Iris pigment epithelial cell (primary cell): ENCODE data around the gene MVB12B.

Experiments
- DNase-seq: peaks from one replicate; pipeline ENCODE4 v3.0.0-alpha.2; 2011; ENCODE audit warnings: low read depth

The MVB12B gene

DNA sequence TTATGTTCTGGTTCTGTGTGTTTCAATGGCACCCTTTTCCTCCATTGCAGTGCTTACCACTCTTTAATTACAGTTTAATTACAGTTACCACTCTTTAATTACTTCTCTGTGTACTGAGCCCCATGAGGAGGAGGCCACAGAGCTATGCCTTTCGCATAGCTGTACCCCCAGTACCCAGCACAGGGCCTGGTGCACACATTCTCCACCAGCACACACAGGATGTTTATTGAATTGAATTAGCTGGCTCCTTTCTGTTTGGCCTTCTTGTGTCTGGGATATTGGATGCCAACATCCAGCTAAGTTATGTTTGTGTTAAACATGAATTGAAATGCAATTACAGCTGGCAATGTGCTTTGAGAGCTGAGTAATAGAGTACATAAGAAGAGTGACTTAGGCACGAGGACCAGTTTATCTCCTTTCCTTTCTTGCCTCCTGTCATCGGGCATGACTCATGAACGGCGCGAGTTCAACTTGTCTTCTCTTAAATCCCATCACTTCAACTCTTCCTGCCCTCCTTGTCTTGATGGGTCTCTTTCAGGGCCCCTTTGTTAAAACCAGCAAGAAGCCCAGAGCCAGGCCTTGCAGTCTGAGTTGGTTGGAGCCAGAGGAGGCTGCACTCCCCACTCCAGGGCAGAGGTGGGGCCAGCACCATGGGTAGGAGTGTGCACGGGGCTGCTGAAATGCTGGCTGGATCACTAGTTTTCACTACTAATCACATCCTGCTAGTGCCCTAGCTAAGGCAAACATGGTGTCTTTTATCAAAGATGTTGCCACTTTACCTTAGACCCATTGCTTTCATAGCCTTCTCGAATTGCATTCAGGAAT, 37.4 kb downstream of the MVB12B start:
- DNase-seq: no peak

DNA sequence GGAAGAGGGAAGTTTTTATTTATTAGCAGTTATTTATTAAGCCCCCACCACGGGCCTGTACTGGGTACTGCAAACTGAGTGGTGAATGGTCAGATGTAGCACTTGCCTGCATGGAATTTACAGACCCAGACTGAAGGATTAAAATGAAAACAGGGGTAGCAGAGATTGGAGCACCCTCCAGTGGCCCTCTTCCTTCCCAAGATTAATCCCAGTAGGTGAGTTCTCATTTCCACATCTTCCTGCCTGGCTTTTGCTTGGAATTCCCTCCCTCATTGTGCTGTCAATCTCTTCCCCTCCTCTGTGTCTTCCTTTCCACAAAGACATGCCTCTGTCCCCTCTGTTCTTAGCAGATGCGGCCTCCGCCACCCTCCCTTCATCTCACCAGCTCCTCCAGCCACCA, 39.2 kb downstream of the MVB12B start:
- no peak for DNase-seq

DNA sequence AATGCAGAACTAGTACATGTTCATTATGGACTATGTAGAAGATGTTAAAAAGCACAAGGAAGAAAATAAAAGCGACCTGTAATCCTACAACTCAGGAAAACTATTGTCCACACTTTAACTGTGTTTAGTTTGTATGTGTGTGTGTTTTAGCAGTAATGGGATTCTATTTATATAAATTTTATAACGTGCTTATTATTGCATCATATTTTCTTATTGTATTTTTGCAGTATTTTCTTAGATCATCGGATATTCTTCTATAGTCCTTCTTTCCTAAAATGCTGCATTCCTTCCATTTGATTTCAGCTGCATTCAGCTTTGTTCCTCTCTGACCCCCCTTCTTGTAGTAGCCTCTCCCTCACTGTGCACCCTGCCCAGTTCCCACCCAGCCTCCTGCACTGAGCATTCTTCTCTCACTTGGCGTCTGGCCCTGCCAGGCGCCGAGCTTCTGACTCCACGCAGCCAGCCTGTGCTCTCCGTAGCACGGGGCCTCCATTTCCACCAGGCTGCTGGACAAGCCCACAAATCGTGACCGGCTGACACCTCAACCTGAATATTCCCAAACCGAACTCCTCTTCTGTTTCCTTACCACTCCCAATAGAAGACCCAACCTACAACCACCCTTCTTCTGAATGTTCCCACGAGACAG, 39.9 kb downstream of the MVB12B start:
- no peak for DNase-seq

DNA sequence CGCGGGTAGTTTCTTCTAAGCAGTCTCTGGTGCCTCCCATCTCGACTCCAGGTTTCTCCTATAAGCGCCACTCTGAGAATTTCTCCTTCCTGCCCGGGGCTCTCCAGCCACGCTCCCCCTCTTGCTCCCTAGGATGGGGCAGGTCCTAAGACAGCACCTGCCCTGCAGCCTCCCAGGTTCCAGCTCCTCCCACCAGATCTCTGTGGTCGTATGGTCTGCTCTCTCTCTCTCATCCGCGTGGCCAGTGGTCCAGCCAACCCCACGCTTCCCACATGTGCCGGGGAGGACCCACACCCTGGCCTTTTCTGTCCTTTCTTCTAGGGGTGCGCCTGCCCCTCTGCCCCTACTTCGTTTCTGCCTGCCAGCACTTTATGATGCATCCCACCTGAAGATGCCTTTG, 40.5 kb downstream of the MVB12B start:
- no peak for DNase-seq

DNA sequence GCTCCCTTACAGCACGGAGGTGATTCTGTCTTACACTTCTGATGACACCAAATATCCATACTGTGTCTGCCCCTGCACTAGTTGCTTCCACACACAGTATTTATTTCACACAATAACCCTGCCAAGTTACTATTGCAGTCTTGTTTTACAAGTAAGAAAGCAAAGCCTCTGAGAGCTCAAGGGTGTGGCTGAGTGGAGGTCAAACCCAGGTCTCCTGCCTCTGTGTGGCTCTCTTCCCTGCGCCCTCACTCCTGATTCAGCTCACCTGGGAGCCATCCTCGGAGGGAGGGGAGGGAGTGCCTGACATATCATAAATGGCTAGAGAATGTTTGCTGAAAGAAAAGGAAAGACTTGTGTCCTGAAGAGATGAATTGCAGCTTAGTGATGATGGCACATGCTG, 41.0 kb downstream of the MVB12B start:
- DNase-seq: no peak

DNA sequence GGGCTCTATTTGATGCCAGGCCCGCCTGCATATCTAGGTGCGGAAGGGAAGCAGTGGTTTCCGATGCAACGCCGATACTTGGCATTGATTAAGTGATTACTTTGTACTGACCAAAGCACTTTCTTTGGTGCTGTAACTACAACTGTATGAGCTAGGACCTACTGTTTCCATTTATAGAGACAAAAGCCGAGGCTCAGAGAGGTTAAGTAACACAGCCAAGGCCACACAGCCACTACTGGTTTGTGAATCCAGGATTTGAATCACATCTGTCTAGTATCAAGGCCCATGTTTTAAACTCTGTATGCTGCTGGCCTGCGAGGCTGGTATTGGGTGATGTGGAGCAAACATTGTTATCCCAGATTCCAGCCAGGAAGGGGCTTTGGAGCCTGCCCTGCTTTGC, 41.4 kb downstream of the MVB12B start:
- no peak for DNase-seq

DNA sequence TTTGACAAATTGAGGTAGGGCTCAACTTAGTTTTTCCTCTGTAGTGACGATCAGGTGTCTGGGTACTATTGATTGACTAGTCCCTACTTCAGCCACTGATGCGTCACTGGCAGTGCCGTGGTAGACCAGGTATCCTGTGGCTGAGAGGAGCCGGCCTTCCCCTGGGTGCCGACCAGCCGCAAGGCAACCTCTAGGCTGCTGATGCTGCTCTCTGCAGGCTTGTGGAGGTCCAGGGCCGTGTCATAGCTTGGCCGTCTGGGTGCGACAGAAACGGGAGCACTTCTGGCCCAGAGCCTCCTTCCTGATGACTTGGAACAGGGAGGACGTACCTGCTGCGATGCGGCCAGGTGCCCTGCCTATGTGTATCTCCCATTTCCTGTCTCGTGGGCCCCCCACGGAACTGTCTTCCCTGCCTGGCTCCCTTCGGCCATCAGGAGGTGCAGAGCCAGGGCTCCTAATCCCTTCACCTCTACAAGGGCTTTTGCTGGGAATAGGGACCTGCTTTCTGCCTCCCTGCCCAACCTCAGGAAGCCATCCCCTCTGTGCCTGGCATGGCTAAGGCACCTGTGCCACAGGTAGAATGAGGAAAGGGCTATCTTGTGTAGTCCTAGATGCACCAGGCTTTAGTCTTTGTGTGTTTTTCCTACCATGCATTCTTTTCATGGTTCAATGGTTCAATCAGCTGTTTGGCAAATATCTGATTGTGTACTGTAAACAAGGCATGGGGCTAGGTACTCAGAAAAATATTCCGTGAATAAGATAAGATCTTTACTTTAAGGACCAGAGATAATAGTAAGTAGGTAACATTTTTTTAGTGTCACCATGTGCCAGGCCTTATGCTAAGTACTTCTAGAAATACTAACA, 44.6 kb downstream of the MVB12B start:
- DNase-seq: no peak

DNA sequence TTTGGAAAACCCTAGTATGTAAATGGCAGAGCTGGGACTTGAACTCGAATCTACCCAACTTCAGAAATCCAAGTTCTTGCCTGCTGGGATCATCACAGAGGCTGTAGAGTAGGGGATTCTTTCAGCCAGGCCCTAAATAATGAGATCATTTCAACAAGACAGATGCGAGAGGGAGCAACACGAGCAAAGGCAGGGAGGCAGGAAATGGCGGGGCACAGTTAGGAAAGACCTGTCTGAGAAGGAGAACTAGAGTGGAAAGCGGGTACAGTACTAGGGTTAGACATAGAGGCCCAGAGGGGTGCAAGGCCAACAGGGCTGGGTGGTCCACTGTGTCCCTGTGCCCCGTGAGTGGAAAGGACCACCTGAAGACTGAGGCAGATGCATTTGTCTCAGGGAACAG, 46.1 kb downstream of the MVB12B start:
- DNase-seq: no peak

DNA sequence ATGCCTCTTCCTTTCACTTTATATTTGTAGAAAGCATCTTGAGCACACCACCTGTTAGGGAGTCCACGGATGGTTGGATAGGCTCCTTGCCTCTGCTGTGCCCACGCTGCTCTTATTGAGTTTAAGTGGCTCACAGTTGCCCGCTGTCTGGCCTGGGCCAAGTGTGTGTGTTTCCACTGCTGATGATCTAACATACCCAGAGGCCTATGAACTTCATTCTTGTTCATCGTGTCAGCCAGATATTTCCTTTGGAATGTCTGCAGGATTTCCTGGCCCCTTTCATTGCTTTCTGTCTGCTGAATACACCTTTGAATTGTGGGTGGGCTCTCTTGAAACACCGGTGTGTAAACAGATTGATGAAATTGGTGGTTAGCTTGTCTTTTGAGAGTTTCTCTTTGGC, 46.6 kb downstream of the MVB12B start:
- DNase-seq: peak; percentile 57

DNA sequence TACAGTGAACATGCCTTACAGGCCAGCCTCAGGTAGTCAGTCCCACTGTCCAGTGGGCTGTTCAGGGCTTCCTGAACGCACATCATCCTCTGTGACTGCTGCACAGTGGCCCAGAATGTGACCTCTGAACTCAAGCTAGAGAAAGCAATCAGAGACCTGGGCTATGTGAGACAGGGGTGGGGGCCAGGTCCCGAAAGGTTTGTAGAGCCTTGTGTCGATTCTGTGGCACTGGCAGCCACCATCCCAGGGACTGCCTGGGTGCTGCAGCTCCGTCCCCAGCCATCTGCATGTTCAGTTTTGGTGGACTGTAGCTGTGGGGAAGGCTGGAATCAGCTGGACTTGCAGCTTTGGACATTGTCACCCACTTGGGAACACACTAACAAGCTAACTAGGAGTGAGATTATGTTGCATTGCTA, 47.7 kb downstream of the MVB12B start:
- DNase-seq: no peak

DNA sequence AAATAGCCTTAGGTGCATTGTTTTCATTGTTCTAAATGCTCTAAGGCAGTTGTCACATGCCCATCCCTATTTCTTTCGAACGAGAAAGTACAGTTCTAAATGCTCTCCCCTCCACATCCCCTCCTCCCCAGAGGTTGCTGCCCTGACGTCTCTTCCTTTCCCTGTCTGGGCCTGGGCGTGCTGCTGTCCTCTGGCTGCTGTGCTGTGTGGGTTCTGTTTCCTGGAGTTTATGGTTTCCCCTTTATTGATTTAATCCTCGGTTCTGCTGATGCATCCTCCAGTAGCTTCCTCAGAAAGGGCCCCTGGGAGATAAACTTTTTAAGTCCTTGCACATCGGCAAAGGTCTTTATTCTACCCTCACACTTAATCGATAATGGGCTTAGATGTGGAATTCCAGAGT, 48.8 kb downstream of the MVB12B start:
- DNase-seq: peak; percentile 49

DNA sequence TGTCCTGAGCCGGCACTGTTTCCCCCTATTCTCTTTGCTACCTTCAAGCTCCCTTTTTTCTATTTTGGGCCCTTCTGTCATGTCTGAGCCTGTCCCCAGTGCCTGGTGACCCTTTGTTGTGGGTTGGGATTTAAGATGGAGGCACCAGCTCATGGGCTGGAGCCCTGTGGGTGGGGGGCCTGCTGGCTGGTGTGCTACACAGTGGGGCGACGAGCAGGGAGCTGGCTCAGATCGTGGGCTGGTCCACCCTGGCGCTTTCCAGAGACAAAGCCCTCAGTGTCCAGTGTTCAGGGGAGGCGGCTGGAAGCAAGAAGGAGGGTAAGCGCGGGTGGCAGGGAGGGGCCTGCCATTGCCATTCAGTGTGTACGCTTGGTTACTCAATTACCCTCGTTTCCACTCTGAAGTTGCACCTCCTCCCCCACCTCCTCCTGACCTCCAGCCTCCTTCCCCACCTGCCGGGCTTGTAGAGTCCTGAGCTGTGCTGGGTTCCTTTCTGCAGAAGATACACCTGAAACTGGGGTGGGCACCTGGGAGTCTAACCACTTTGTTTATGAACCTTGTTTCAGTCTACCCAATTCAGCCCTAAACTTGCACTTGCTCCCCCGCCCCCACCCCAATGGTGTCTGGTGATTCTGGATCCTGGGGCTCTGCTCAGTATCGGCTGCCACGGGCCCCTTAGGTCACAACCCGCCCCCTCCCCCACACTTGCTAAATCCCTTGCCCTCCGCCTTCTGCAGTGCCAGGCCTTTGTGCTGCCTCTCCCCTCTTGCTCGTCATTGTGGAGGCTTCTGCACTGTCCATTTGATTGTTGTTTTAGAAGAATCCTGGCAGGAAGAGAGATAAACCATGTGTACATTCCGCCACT, 49.9 kb downstream of the MVB12B start:
- no peak for DNase-seq

DNA sequence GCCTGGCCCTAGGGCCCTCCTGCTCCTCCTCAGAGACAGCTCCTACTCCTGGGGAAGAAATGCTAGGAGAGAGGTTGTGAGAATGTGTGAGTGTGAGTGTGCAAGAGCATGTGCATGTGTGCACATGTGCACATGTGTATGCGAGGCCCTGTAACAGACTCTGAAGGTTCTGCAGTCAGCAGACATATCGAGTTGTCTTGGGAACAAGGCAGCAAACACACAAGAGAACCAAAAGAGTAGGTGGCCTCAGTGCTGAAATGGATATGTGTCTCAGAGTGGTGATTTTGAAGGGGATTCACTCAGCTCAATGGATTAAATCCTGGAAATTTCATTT, 50.5 kb downstream of the MVB12B start:
- no peak for DNase-seq

DNA sequence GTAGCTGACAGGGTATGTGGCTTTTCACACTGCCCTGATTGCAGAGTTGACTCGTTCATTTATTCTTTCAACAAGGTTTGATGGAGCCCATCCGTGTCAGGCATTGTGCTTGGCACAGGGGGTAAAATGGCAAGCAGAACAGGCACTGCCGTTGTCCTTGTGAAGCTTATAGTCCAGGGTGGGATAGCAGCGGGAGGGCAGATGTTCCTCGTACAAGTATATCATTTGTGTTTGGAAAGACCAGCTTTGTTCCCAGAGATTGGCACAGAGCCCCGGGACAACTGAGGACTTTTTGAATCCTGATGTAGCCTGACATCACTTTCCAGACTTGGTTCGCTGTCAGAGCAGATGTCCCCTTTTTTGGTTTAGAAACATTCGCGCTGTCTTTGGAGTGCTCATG, 50.9 kb downstream of the MVB12B start:
- no peak for DNase-seq

DNA sequence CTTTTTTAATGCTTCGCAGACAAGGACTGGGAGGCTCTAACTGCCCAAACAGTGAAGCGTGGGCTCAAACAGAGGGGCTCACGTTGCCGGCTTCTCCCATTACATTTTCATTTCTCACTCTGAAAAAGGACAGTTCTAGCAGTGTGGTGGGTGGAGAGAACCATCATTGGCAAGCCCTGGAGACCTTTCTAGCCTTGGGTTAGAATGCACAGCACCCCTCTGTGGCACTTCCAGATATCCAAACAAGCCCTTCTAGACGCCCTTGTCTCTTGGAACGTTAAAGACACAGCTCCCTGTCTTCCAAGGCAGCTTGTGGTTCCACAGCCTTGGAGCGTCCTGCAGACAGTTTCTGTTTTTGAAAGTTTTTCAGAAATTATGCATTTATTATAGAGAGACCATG, 52.1 kb downstream of the MVB12B start:
- no peak for DNase-seq

DNA sequence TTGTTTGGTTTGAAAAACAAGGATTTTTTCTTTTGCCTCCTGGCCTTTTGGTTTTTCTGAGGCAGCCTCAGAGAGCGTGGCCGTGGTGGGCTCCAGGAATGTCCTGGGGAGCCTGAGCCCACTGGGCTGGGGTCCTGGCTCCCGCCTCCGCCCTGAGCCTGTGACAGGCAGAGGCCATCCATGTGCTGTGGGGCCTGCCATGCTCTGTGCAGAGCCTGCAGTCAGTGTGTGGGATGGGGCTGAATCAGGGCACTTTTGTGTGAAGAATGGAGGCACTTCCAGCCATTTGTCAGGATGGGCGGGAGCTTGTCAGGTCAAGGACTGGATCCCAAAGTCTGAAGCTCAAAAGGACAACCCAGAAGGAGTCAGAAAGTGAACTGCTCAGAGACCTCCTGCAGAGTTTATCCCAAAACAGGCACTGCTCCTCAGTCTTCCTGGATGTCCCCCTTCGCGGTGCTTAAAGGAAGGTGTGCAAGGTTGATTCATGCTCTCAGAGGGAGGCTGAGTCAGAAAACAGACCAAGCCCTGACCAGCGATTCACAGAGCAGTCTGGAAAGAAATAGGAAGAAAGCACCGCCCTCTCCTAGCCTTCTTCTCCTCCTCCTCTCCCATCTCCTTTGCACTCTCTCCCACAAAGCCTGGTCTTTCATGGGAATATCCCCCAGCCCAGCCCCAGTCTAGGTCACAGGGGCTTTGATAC, 53.2 kb downstream of the MVB12B start:
- peak; percentile 27 for DNase-seq

DNA sequence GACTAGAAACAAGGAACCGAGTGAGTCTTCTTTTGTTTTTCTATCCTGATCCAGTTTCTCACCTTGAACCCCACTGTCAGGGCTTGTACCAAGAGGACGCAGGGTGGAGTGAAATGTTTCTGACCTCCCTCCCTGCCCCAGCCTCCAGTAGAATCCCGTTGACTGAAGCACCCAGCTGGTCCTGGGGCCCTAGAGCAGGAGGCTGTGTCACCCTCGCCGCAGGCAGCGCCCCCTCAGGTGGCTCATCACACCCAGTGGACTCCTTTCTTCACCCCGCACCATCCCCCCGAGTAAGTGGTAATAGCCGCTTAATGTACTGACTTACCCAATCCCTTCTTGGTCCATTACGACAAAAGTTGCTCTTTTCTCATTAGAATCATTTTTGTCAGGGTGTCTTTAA, 53.8 kb downstream of the MVB12B start:
- no peak for DNase-seq

DNA sequence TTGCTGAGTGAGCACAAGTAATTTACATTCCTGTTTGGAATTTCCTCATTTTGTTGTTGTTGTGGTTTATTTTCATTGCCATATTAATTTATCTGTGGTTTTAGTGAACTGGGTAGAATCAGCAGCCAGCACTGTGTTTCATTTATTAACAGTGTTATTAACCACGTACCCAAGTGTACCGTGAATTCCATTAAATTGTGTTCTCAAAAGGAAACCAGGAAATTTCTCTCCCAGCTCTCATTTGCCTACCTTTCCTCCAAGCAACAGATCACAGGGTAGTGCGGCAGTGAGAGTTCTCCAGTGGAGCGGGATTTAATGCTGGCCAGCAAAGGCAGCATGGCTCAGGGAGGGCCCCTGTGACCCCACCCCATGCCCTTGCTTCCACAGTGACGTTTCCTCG, 54.6 kb downstream of the MVB12B start:
- DNase-seq: no peak

DNA sequence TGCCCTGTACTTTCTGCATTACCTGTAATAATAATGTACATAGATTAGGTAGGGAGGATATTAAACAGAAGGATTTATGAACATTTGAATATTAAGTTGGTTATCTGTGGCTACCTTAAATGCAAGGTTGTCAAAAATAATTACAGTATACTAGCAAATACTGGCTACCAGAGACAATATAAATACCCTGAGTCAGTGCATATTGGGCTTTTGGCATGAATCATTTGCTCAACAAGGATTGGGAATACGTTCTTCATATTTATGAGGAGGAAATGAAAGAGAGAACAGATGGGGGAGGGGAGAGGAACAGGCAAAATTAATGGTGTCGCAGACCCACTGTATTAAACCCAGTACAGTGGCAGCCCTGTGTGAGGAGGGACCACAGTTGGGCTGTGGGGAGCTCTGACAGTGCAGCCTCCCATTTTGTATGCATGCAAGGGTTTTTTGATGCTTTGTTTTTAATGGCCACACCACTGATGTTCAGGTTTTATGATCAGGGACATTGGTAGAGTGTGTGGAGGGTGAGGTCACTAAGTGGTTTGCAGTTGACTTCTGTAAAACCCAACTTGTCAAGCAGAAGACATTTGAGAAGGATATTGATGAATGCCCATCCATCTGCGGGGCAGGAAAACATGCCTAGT, 56.9 kb downstream of the MVB12B start:
- no peak for DNase-seq

DNA sequence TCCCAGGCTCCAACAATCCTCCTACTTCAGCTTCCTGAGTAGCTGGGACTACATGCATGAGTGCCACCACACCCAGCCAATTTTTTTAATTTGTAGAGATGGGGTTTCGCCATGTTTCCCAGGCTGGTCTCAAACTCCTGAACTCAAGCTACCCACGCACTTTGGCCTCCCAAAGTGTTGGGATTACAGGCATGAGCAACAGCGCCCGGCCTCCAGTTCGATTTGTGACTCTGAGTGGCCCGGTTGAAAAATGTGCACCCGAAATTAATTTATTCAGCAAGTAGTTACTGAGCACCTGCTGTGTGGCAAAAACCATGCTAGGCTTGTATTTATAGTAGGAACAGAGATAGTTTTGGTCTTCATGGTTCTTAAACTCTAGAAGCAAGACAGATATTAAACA, 58.3 kb downstream of the MVB12B start:
- DNase-seq: no peak

DNA sequence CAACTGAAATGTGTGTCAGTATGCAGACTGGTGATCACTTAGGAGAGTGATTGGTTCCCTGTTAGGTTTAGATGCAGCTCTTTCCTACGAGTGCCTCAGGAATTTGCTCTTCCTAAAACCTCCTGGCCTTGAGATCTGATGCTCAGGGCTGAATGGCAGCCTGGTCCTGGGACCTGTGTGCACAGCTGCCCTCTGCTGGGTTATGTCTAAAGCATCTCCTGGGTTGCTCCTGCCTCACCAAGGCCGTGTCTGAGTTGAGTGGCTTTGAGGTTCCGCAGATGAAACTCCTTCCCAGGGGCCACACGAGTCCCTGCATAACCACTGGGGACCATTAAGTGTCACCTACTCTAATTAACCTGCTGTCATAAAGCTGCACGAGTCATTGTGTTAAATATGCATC, 59.5 kb downstream of the MVB12B start:
- DNase-seq: peak; percentile 37
